Measurements from ENCODE around the gene TMEM63B. TPM values are rescaled to one million over a fixed set of nuclear protein-coding genes. Genes with fewer than 3 reads are reported as not detected.

Gene TMEM63B
- total and polyA plus RNA-seq, 9 of the 15 experiments (the other 6 are each of a cell fraction or from before 2014, with no cell fraction given), result 0.14 to 39.4 (median 14.4) TPM

DNA sequence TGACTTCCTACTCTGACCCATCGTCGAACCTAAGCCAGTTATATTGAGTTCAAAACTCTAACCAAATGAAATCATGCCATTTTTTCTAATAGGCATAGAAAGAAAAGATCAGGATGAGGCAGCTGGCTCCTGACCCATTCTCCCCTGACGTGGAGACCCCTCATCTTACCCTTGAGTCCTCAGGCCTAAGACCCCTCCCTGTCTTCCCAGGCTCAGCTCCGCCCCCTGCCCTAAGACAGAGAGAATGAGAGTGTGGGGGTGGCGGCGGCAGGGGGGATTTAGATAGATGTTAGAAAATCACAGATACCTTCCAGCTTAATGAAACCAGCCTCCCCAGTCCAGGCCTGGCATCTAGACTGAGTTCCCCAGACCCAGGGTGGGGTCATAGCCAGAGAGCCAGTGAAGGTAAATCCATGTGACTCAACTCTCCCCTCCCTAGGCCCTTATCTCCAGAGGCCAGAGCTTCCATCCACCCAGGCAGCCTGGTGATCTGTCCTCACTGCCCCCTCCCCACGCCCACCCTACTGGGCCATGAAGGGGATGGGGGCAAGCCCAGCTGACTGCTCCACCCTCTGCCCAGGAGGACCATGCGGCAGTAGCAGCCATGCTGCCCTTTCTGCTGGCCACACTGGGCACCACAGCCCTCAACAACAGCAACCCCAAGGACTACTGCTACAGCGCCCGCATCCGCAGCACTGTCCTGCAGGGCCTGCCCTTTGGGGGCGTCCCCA, 6.8 kb downstream of the TMEM63B start (continued):
- TF ChIP-seq, protein P1, sequence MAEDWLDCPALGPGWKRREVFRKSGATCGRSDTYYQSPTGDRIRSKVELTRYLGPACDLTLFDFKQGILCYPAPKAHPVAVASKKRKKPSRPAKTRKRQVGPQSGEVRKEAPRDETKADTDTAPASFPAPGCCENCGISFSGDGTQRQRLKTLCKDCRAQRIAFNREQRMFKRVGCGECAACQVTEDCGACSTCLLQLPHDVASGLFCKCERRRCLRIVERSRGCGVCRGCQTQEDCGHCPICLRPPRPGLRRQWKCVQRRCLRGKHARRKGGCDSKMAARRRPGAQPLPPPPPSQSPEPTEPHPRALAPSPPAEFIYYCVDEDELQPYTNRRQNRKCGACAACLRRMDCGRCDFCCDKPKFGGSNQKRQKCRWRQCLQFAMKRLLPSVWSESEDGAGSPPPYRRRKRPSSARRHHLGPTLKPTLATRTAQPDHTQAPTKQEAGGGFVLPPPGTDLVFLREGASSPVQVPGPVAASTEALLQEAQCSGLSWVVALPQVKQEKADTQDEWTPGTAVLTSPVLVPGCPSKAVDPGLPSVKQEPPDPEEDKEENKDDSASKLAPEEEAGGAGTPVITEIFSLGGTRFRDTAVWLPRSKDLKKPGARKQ (CRISPR knock-in tag; IDR thresholded peaks at IDR 0.05), result no peak
- TF ChIP-seq NFXL1 (CRISPR knock-in tag; IDR thresholded peaks at IDR 0.05) (no peak), NCOA1 (IDR thresholded peaks at IDR 0.05; ENCODE audit: low read depth) (peak; percentile 35; the same call in 1 of the 2 replicates), ZNF253 (CRISPR knock-in tag; conservative IDR thresholded peaks at IDR 0.05) (no peak), ELF2 (CRISPR knock-in tag; IDR thresholded peaks at IDR 0.05) (no peak), ZNF696 (CRISPR knock-in tag; conservative IDR thresholded peaks at IDR 0.05) (no peak), ZNF445 (CRISPR knock-in tag; IDR thresholded peaks at IDR 0.05; ENCODE audit: low read depth) (no peak), PRPF4 (IDR thresholded peaks at IDR 0.05; ENCODE audit: insufficient read depth, low read depth, low read length, poor library complexity, severe bottlenecking) (no peak), POLR2A (conservative IDR thresholded peaks at IDR 0.05) (0 out of 2 replicates have a peak, but pooled peaks have one; percentile 46), PHF21A (IDR thresholded peaks at IDR 0.05; ENCODE audit: borderline replicate concordance, low read depth) (no peak), ZNF280A (IDR thresholded peaks at IDR 0.05; ENCODE audit: low read depth, partially characterized antibody) (no peak), BRD9 (IDR thresholded peaks at IDR 0.05; ENCODE audit: low read depth, partially characterized antibody) (no peak), KDM5B (IDR thresholded peaks at IDR 0.05; ENCODE audit: insufficient replicate concordance, low read depth, low read length) (no peak), HMG20B (CRISPR knock-in tag; IDR thresholded peaks at IDR 0.05) (no peak), ZFP1 (CRISPR knock-in tag; IDR thresholded peaks at IDR 0.05) (no peak), ZNF561 (CRISPR knock-in tag; conservative IDR thresholded peaks at IDR 0.05) (no peak), POLR2H (tag; IDR thresholded peaks at IDR 0.05; ENCODE audit: low read depth) (no peak), GABPA (tag; conservative IDR thresholded peaks at IDR 0.05; ENCODE audit: low read depth) (no peak), CBX8 (IDR thresholded peaks at IDR 0.05; ENCODE audit: borderline replicate concordance, extremely low read depth, low read depth, low read length, poor library complexity, severe bottlenecking) (no peak), KDM2B (CRISPR knock-in tag; IDR thresholded peaks at IDR 0.05) (no peak), HDAC3 (IDR thresholded peaks at IDR 0.05; ENCODE audit: borderline replicate concordance, partially characterized antibody) (no peak)
- TF ChIP-seq, protein P2, sequence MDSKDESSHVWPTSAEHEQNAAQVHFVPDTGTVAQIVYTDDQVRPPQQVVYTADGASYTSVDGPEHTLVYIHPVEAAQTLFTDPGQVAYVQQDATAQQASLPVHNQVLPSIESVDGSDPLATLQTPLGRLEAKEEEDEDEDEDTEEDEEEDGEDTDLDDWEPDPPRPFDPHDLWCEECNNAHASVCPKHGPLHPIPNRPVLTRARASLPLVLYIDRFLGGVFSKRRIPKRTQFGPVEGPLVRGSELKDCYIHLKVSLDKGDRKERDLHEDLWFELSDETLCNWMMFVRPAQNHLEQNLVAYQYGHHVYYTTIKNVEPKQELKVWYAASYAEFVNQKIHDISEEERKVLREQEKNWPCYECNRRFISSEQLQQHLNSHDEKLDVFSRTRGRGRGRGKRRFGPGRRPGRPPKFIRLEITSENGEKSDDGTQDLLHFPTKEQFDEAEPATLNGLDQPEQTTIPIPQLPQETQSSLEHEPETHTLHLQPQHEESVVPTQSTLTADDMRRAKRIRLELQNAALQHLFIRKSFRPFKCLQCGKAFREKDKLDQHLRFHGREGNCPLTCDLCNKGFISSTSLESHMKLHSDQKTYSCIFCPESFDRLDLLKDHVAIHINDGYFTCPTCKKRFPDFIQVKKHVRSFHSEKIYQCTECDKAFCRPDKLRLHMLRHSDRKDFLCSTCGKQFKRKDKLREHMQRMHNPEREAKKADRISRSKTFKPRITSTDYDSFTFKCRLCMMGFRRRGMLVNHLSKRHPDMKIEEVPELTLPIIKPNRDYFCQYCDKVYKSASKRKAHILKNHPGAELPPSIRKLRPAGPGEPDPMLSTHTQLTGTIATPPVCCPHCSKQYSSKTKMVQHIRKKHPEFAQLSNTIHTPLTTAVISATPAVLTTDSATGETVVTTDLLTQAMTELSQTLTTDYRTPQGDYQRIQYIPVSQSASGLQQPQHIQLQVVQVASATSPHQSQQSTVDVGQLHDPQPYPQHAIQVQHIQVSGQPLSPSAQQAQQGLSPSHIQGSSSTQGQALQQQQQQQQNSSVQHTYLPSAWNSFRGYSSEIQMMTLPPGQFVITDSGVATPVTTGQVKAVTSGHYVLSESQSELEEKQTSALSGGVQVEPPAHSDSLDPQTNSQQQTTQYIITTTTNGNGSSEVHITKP (IDR thresholded peaks at IDR 0.05; ENCODE audit: partially characterized antibody), result peak; percentile 56
